Naive thymus-derived CD4-positive, alpha-beta T cell (primary cell): ENCODE results near the gene CRHR2. TPM values are rescaled to one million over a fixed set of nuclear protein-coding genes. Genes with fewer than 3 reads are reported as not detected.

Experiments
- ATAC-seq: fragments of 150-1000 bp; cut with Tn5 transposase; 2 replicates; pipeline ENCODE4 v1.10.0; 2021; ENCODE audit warnings: mild to moderate bottlenecking, moderate library complexity
- CTCF ChIA-PET: fragments of 350-600 bp; sonication (Branson Sonifier 250); formaldehyde crosslinking; loops from one replicate; lab custom pipeline; 2021; ENCODE audit warnings: antibody characterized with exemption; lab: Charles Lee
- POLR2A ChIA-PET: fragments of 350-600 bp; sonication (Branson Sonifier 250); formaldehyde crosslinking; loops from one replicate; lab custom pipeline; 2021; ENCODE audit warnings: antibody characterized with exemption, inconsistent platforms; lab: Charles Lee
- DNase-seq, 9 donors: peaks; one replicate each; pipeline versions ENCODE4 v3.0.0 to v3.0.0-alpha.2; 2020 to 2022; ENCODE audit warnings: mixed read lengths in 1 of 9
- H3K27ac ChIP-seq: one replicate; pipeline ENCODE4 v1.7.0; 2013; ENCODE audit warnings: mild to moderate bottlenecking, low read depth, low read length, moderate library complexity
- H3K27me3 ChIP-seq, 2 donors: one replicate each; pipeline ENCODE4 v1.7.0; 2013; ENCODE audit warnings: low read length in 2 of 2, mild to moderate bottlenecking in 2 of 2, moderate library complexity in 2 of 2; ENCODE audit not compliant: control insufficient read depth in 2 of 2, insufficient read depth in 2 of 2
- H3K36me3 ChIP-seq, 3 experiments: 1 replicate in 2 of 3; 2 replicates in 1 of 3; pipeline ENCODE4 v1.7.0; 2013; ENCODE audit warnings: low read length in 3 of 3, mild to moderate bottlenecking in 3 of 3, moderate library complexity in 1 of 3; ENCODE audit not compliant: insufficient read depth in 3 of 3, control insufficient read depth in 2 of 3
- H3K4me1 ChIP-seq, 2 donors: one replicate each; pipeline ENCODE4 v1.7.0; 2013; ENCODE audit warnings: low read length in 2 of 2, mild to moderate bottlenecking in 2 of 2, moderate library complexity in 1 of 2; ENCODE audit not compliant: control insufficient read depth in 2 of 2, insufficient read depth in 2 of 2
- H3K4me3 ChIP-seq: 2 replicates; pipeline ENCODE4 v1.7.0; 2013; ENCODE audit warnings: mild to moderate bottlenecking, low read length
- H3K9me3 ChIP-seq, 3 experiments: 1 replicate in 2 of 3; 2 replicates in 1 of 3; pipeline ENCODE4 v1.7.0; 2013; ENCODE audit warnings: low read length in 3 of 3; ENCODE audit not compliant: control insufficient read depth in 2 of 3
- H3K27ac Mint-ChIP-seq, 9 donors: one replicate each; pipeline ENCODE4 v1.8.0; 2020 to 2022; ENCODE audit warnings: mixed read lengths in 9 of 9, mild to moderate bottlenecking in 8 of 9, moderate library complexity in 5 of 9, inconsistent platforms in 2 of 9
- H3K27me3 Mint-ChIP-seq, 5 donors: one replicate each; pipeline ENCODE4 v1.8.0; 2021 to 2022; ENCODE audit warnings: mixed read lengths in 5 of 5, mild to moderate bottlenecking in 1 of 5
- H3K36me3 Mint-ChIP-seq, 5 donors: one replicate each; pipeline ENCODE4 v1.8.0; 2020 to 2022; ENCODE audit warnings: mixed read lengths in 5 of 5, mild to moderate bottlenecking in 3 of 5, inconsistent platforms in 1 of 5
- H3K4me1 Mint-ChIP-seq, 7 donors: one replicate each; pipeline ENCODE4 v1.8.0; 2020 to 2022; ENCODE audit warnings: mixed read lengths in 7 of 7, mild to moderate bottlenecking in 3 of 7, inconsistent platforms in 1 of 7
- H3K4me3 Mint-ChIP-seq, 10 donors: one replicate each; pipeline ENCODE4 v1.8.0; 2020 to 2022; ENCODE audit warnings: mild to moderate bottlenecking in 10 of 10, mixed read lengths in 10 of 10, moderate library complexity in 6 of 10, inconsistent platforms in 2 of 10
- H3K9me3 Mint-ChIP-seq, 11 donors: one replicate each; pipeline ENCODE4 v1.8.0; 2020 to 2022; ENCODE audit warnings: mixed read lengths in 11 of 11, mild to moderate bottlenecking in 4 of 11, inconsistent platforms in 1 of 11, moderate library complexity in 1 of 11
- intact Hi-C, 2 donors: fragments of 100-400 bp; cut with micrococcal nuclease; formaldehyde crosslinking; loops; one replicate each; pipeline ENCODE4 v1.15.1; 2023
- polyA plus RNA-seq, 2 donors: library from polyadenylated mRNA; unstranded; fragments of 300-500 nt; fragmentation: Illumina TruSeq; gene quantifications; one replicate each; pipeline ENCODE4 v1.2.3, GENCODE V29; 2021
- total RNA-seq, 6 experiments: library from RNA in 5 of 6; stranded (reverse) in 5 of 6; gene quantifications; 1 replicate in 5 of 6; 2 replicates in 1 of 6; pipeline ENCODE4 v1.2.3 and lab custom pipeline; 2021 to 2026

CRHR2 gene
- total and polyA plus RNA-seq, 7 experiments from 2014 or later: not detected

DNA sequence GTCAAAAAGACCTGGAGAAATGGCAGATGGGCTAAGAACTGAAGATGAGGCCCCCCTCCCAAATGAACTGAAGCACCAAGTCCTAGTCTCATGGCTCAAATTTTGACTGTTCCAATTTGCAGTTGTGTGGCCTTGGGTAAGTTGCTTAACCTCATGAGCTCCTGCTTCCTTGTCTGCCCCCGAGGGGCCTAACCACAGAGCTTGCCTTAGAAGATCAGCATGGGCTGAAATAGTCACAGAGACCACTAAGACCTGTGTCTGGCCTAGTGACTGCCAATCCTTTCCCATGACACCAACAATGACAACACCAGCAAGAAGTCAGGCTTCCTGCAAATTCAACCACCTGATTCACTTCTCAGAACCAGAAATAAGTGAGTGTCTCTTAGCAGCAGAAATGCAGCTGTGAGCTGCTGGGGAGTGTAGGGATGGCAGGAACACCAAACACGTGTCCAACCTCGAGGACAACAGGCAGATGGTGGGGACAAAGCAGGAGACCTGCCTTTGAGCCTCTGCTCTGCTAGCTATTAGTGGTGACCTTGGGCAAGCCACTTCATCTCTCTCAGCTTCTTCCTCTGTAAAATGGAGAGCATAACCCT lies 23.7 kb downstream of the CRHR2 start:
- H3K36me3 ChIP-seq: no peaks in the 10 kb centered on the region
- no peak overlapping the region for H3K4me3 ChIP-seq
- H3K9me3 ChIP-seq: no peaks in the 10 kb centered on the region
- no peak overlapping the region for H3K4me3 Mint-ChIP-seq
- no peaks in the 10 kb centered on the region for H3K4me1 ChIP-seq
- H3K4me1 Mint-ChIP-seq: peaks cover 0 to 5% (median 0%) of the 10 kb centered on the region in 7 donors
- intact Hi-C loops: no loop called here
- peaks cover 0 to 13% (median 0%) of the 10 kb centered on the region in 5 donors for H3K36me3 Mint-ChIP-seq
- H3K9me3 Mint-ChIP-seq: no peaks in the 10 kb centered on the region
- POLR2A ChIA-PET: no interaction called here
- no peak for DNase-seq
- CTCF ChIA-PET: no interaction called here
- no peak overlapping the region for H3K27ac Mint-ChIP-seq
- H3K27me3 Mint-ChIP-seq: peaks cover 0 to 4% (median 0%) of the 10 kb centered on the region in 5 donors
- no peak for ATAC-seq
- no peaks in the 10 kb centered on the region for H3K27me3 ChIP-seq
- H3K27ac ChIP-seq: no peak overlapping the region

DNA sequence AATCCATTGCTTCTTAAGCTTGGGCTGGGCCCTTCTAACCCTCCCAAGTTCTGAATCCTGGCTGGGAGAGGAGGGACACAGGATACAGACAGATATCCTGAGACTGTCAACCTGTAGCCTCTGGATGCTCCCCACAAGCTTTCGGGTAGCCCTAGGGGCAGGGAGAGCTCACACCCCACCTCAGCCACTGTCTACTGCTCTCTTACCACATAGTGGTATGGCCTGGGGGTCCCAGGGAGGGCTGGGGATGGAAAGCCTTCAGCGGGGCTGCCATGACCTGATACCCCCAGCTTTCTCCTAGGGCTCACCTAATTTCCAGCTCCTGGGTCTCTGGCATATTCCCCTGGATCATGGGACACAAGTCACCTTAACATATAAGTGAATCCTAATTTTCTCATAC lies 25.1 kb downstream of the CRHR2 start:
- no peaks in the 10 kb centered on the region for H3K4me1 ChIP-seq
- intact Hi-C loops: no loop called here
- no peaks in the 10 kb centered on the region for H3K27me3 ChIP-seq
- Mint-ChIP-seq H3K36me3 (peaks cover 0 to 13% (median 0%) of the 10 kb centered on the region in 5 donors), H3K9me3 (no peaks in the 10 kb centered on the region), H3K27me3 (peaks cover 0 to 3% (median 0%) of the 10 kb centered on the region in 5 donors), H3K27ac (no peak overlapping the region), H3K4me3 (no peak overlapping the region), H3K4me1 (peaks cover 0 to 5% (median 0%) of the 10 kb centered on the region in 7 donors)
- H3K36me3 ChIP-seq: no peaks in the 10 kb centered on the region
- H3K4me3 ChIP-seq: no peak overlapping the region
- ChIA-PET POLR2A (no interaction called here), CTCF (no interaction called here)
- no peak overlapping the region for H3K27ac ChIP-seq
- H3K9me3 ChIP-seq: no peaks in the 10 kb centered on the region
- DNase-seq: no peak
- ATAC-seq: no peak

DNA sequence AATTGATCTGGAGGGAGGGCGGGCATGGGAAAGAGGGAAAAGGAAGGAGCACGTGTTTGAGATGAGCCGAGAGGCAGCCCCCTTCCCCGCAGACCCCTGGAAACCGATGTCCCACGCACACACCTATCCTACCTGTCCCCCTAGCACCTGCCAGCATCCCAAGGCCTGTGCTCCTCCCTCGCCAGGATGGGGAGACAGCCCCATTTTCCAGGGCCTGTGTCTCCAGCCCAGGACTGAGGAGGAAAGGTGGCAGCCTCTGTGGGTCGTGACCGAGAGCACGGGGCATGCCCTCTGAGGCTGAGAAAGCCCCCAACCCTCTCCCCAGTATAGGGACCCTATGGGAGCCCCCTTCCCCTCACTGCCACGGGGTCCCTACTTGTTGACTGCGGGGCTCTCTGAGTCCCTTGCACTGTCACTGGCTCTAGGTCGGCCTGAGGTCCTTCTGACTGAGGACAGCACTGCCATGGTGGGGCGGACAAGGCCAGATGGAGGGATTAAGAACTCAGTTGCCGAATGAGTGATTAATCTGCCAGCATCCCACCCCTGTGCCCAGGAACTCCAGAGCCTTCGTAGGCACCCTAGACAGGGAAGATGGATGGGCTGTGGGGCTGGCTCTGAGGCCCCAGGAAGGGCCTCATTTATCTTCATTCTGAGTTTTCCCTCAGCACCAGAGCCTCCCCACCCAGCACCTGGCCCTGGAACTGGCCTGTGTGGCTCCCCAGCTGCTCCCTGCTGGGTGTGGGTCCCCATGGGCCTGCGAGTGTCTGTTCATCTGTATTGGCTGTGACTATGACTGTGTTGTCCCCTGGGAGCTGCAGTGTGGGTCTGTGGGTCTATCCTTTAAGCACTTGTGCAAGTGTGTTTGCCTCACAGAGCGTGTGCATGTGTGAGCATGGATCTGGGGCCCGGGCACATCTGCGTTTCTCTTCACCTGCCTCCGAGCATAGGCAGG lies 26.0 kb downstream of the CRHR2 start:
- Histone ChIP-seq H3K27me3 (no peaks in the 10 kb centered on the region), H3K4me3 (no peak overlapping the region), H3K9me3 (no peaks in the 10 kb centered on the region), H3K4me1 (no peaks in the 10 kb centered on the region), H3K27ac (no peak overlapping the region), H3K36me3 (no peaks in the 10 kb centered on the region)
- intact Hi-C loops: no loop called here
- Mint-ChIP-seq H3K27me3 (no peaks in the 10 kb centered on the region), H3K4me3 (no peak overlapping the region), H3K27ac (no peak overlapping the region), H3K36me3 (peaks cover 0 to 13% (median 0%) of the 10 kb centered on the region in 5 donors), H3K9me3 (no peaks in the 10 kb centered on the region), H3K4me1 (peaks cover 0 to 5% (median 0%) of the 10 kb centered on the region in 7 donors)
- ChIA-PET POLR2A (no interaction called here), CTCF (no interaction called here)
- no peak for DNase-seq
- ATAC-seq: no peak

DNA sequence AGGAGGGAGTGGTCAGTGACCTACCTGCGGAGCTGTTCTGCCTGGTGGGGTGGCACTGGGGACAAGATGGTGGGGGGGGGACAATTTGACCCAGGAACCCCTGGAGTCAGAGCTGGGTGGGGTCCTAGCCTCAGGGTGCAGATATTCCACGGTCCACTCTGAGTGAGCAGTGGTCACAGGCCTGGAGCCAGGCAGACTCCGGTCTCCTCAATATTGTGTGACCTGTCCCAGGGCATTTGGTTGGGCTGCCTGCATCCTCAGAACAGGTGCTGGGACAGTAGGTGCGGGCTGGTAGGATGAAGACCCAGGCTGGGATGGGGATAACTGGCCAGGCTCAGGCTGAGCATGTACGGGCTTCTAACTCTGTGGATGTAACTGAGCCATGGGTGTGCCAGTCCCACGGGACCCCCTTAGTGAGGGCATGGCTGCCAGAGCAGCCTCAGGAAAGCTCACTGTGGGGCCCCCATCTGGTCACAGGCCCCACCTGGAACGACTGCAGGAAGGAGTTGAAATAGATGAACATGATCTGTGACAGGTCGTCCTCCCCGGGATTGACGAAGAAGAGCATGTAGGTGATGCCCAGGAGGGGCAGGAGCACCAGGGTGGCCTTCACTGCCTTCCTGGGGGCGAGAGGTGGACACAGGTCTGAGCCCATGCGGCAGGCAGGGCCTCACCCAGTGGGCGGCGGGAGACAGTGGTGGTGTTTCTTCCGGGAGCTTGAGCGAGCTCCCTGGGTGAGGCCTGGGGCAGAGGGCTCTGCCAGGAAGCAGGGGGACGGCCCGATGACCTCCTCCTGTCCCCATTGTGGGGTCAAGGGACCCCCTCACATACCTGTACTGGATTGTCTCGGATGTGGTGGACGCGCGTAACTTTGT lies 26.9 kb downstream of the CRHR2 start:
- H3K36me3 ChIP-seq: no peaks in the 10 kb centered on the region
- ATAC-seq: no peak
- Mint-ChIP-seq H3K9me3 (no peaks in the 10 kb centered on the region), H3K27me3 (no peaks in the 10 kb centered on the region), H3K4me1 (peaks cover 0 to 5% (median 0%) of the 10 kb centered on the region in 7 donors), H3K36me3 (peaks cover 0 to 13% (median 0%) of the 10 kb centered on the region in 5 donors), H3K4me3 (no peak overlapping the region), H3K27ac (no peak overlapping the region)
- H3K9me3 ChIP-seq: no peaks in the 10 kb centered on the region
- no peak overlapping the region for H3K27ac ChIP-seq
- no peaks in the 10 kb centered on the region for H3K27me3 ChIP-seq
- ChIA-PET CTCF (no interaction called here), POLR2A (no interaction called here)
- H3K4me1 ChIP-seq: no peaks in the 10 kb centered on the region
- DNase-seq: no peak
- intact Hi-C loops: no loop called here
- no peak overlapping the region for H3K4me3 ChIP-seq

DNA sequence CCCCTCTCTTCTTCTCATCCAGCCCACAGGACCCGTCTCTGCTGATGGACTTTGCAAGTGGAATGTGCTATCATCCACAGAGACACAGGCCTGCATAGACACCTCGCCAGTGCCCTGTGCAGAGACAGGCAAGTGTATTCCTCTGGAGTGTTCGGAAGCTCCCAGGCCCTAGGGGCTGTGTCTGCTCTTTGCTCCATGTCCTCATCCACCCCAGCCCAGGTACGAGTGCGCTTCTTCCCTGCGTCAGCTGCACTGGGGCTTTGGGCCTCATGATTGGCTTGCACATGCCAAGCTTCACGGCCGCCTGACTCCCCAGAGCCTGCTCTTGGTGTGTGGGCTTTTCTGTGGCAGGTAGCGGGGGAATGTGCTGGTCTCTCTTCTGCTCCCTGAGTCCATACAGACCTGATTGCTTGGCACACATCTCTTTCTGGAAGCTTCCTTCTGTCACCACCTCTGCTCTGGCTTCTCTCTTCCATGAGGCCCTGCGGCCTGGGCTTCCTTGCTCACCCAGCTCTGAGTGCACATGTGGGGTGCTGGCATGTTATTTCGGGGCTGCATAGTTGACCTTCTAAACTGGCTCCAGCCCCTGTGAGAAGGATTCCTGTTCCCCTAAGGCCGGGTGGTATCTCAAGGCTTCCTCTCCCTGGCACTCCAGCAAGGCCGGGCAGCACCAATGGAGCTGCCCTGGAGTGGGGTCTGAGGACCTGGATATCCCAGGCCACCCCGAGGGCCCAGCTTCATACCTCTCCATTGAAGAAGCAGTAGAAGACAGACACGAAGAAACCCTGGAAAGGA lies 27.8 kb downstream of the CRHR2 start:
- POLR2A ChIA-PET: no interaction called here
- Mint-ChIP-seq H3K4me3 (no peak overlapping the region), H3K36me3 (peaks cover 0 to 13% (median 0%) of the 10 kb centered on the region in 5 donors), H3K27me3 (no peaks in the 10 kb centered on the region), H3K9me3 (no peaks in the 10 kb centered on the region), H3K4me1 (peaks cover 0 to 5% (median 0%) of the 10 kb centered on the region in 7 donors), H3K27ac (no peak overlapping the region)
- Histone ChIP-seq H3K27me3 (no peaks in the 10 kb centered on the region), H3K36me3 (no peaks in the 10 kb centered on the region), H3K9me3 (no peaks in the 10 kb centered on the region), H3K27ac (no peak overlapping the region), H3K4me3 (no peak overlapping the region), H3K4me1 (no peaks in the 10 kb centered on the region)
- no peak for ATAC-seq
- CTCF ChIA-PET: no interaction called here
- DNase-seq: peak in 1 of 9 donors; percentile 16
- intact Hi-C loops: no loop called here
